ENCODE data around the gene PCDHGA4. TPM values are rescaled to one million over a fixed set of nuclear protein-coding genes. Genes with fewer than 3 reads are reported as not detected.

PCDHGA4 gene
- total RNA-seq, 4 donors from 2014 or later: 0.27 to 3.3 (median 0.81) TPM

GRCh38 chr5:141363952-141364660 lies 9.3 kb downstream of the PCDHGA4 start, which contains the start of gene PCDHGA5:
Gene PCDHGA5 (plus strand): TSS chr5:141364162. CDS start chr5:141364331, 169 bp downstream.
- no peak within 1 kb of the TSS for H3K27ac ChIP-seq
- TF ChIP-seq CTCF (IDR thresholded peaks at IDR 0.05) (no peak), POLR2A (IDR thresholded peaks at IDR 0.05) (no peak)
- no peak within 1 kb of the TSS for H3K4me3 ChIP-seq
- H3K9me3 ChIP-seq: peaks cover 0 to 80% (median 10%) of the 10 kb centered on the region in 4 donors
- no peaks in the 10 kb centered on the region for H3K27me3 ChIP-seq
- no peaks in the 10 kb centered on the region for H3K36me3 ChIP-seq
- DNase-seq: no peak
- H3K4me1 ChIP-seq: no peaks in the 10 kb centered on the region

GRCh38 chr5:141366016-141366896 lies 11.4 kb downstream of the PCDHGA4 start:
- Histone ChIP-seq H3K9me3 (peaks cover 0 to 77% (median 10%) of the 10 kb centered on the region in 4 donors), H3K36me3 (no peaks in the 10 kb centered on the region), H3K4me1 (no peaks in the 10 kb centered on the region), H3K27ac (no peak overlapping the region), H3K27me3 (no peaks in the 10 kb centered on the region), H3K4me3 (no peak overlapping the region)
- no peak for DNase-seq
- TF ChIP-seq CTCF (IDR thresholded peaks at IDR 0.05): no peak
- no peak for TF ChIP-seq POLR2A (IDR thresholded peaks at IDR 0.05)

- H3K4me1 ChIP-seq: no peaks in the 10 kb centered on the region
- peaks cover 0 to 79% (median 9%) of the 10 kb centered on the region in 4 donors for H3K9me3 ChIP-seq
- H3K4me3 ChIP-seq: peak within 1 kb of the TSS; percentile 0 to 24 (median 14)
- no peaks in the 10 kb centered on the region for H3K27me3 ChIP-seq
- H3K27ac ChIP-seq: no peak within 1 kb of the TSS
- no peaks in the 10 kb centered on the region for H3K36me3 ChIP-seq
- DNase-seq: no peak
- TF ChIP-seq POLR2A (IDR thresholded peaks at IDR 0.05) (no peak), CTCF (IDR thresholded peaks at IDR 0.05) (peak in 4 of 6 experiments; percentile 14 to 25 (median 16))
Measured at GRCh38 chr5:141369994-141370848, 15.4 kb downstream of the PCDHGA4 start, which contains the start of gene PCDHGB3. Gene PCDHGB3 (plus strand): TSS chr5:141370242. CDS start chr5:141370395, 153 bp downstream.

DNA sequence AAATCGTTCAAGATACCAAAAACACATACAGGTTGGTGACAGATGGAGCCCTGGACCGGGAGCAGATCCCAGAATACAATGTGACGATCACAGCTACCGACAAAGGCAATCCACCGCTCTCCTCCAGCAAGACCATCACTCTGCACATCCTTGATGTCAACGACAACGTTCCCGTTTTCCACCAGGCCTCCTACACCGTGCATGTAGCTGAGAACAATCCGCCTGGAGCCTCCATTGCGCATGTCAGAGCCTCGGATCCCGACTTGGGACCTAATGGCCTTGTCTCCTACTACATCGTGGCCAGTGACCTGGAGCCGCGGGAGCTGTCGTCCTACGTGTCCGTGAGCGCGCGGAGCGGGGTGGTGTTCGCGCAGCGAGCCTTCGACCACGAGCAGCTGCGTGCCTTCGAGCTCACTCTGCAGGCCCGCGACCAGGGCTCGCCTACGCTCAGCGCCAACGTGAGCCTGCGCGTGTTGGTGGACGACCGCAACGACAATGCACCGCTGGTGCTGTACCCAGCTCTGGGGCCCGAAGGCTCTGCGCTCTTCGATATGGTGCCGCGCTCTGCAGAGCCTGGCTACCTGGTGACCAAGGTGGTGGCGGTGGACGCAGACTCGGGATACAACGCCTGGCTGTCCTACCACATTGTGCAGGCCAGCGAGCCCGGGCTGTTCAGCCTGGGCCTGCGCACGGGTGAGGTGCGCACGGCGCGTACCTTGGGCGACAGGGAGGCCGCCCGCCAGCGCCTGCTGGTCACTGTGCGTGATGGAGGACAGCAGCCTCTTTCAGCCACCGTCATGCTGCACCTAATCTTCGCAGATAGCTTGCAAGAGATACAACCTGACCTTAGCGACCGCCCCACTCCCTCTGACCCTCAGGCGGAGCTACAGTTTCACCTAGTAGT lies 17.0 kb downstream of the PCDHGA4 start:
- Histone ChIP-seq H3K9me3 (peaks cover 0 to 75% (median 14%) of the 10 kb centered on the region in 4 donors), H3K36me3 (no peaks in the 10 kb centered on the region), H3K27ac (no peak overlapping the region), H3K4me1 (no peaks in the 10 kb centered on the region), H3K4me3 (no peak overlapping the region), H3K27me3 (no peaks in the 10 kb centered on the region)
- no peak for DNase-seq
- no peak for TF ChIP-seq POLR2A (IDR thresholded peaks at IDR 0.05)
- TF ChIP-seq CTCF (IDR thresholded peaks at IDR 0.05): no peak

Measured in Peyer's patch (tissue), 4 donors.